WTC11 (cell line): ENCODE data around the gene CPT1B. TPM values are rescaled to one million over a fixed set of nuclear protein-coding genes. Genes with fewer than 3 reads are reported as not detected.

Experiments
- ATAC-seq: fragments of 200-7000 bp; cut with Tn5 transposase; 2 replicates; pipeline ENCODE4 v1.10.0; 2021; ENCODE audit warnings: mild to moderate bottlenecking, moderate library complexity
- CTCF ChIA-PET: fragments of 300-600 bp; sonication (Branson Sonifier 250); formaldehyde crosslinking; loops from one replicate; lab custom pipeline; 2021; ENCODE audit warnings: antibody characterized with exemption; lab: Charles Lee
- POLR2A ChIA-PET: fragments of 350-600 bp; sonication (Branson Sonifier 250); formaldehyde crosslinking; loops from one replicate; lab custom pipeline; 2021; ENCODE audit warnings: antibody characterized with exemption; lab: Charles Lee
- DNase-seq: peaks from one replicate; pipeline ENCODE4 v3.0.0; 2021; ENCODE audit warnings: low spot score
- H3K27ac Mint-ChIP-seq: 2 replicates; pipeline ENCODE4 v1.8.0; 2021; ENCODE audit warnings: mixed read lengths
- H3K27me3 Mint-ChIP-seq: 2 replicates; pipeline ENCODE4 v1.8.0; 2021; ENCODE audit warnings: low read depth, mild to moderate bottlenecking, moderate library complexity, mixed read lengths
- H3K36me3 Mint-ChIP-seq: 2 replicates; pipeline ENCODE4 v1.8.0; 2021; ENCODE audit warnings: mixed read lengths
- H3K4me1 Mint-ChIP-seq: 2 replicates; pipeline ENCODE4 v1.8.0; 2022; ENCODE audit warnings: mixed read lengths
- H3K4me3 Mint-ChIP-seq: 2 replicates; pipeline ENCODE4 v1.8.0; 2021; ENCODE audit warnings: mild to moderate bottlenecking, moderate library complexity, mixed read lengths
- H3K9me3 Mint-ChIP-seq: 2 replicates; pipeline ENCODE4 v1.8.0; 2021; ENCODE audit warnings: mixed read lengths
- AFF4 ChIP-seq: sonication (generic); formaldehyde crosslinking; IDR thresholded peaks from 2 replicates; pipeline ENCODE4 v1.8.1; 2023; ENCODE audit warnings: mild to moderate bottlenecking, missing genetic modification reagents, borderline replicate concordance
- ARID4B ChIP-seq: sonication (generic); formaldehyde crosslinking; IDR thresholded peaks from 2 replicates; pipeline ENCODE4 v1.8.0; 2023; ENCODE audit warnings: missing genetic modification reagents, mild to moderate bottlenecking, borderline replicate concordance
- CBFB ChIP-seq: sonication (generic); formaldehyde crosslinking; IDR thresholded peaks from 2 replicates; pipeline ENCODE4 v1.8.1; 2022; ENCODE audit warnings: mild to moderate bottlenecking, low read depth, missing genetic modification reagents
- EMX1 ChIP-seq: fragments of 250-450 bp; sonication (Bioruptor Pico); IDR thresholded peaks from 2 replicates; pipeline ENCODE4 v1.8.0; 2021; ENCODE audit warnings: mild to moderate bottlenecking
- FOXK1 ChIP-seq: sonication (generic); formaldehyde crosslinking; IDR thresholded peaks from 2 replicates; pipeline ENCODE4 v1.8.0; 2022; ENCODE audit warnings: mild to moderate bottlenecking, moderate library complexity, missing genetic modification reagents
- FOXP1 ChIP-seq: sonication (generic); formaldehyde crosslinking; IDR thresholded peaks from 2 replicates; pipeline ENCODE4 v1.8.0; 2022; ENCODE audit warnings: missing genetic modification reagents, mild to moderate bottlenecking, moderate library complexity, borderline replicate concordance
- GABPB1 ChIP-seq: sonication (generic); formaldehyde crosslinking; IDR thresholded peaks from 2 replicates; pipeline ENCODE4 v1.8.1; 2023; ENCODE audit warnings: mild to moderate bottlenecking, missing genetic modification reagents
- JUN ChIP-seq: sonication (generic); formaldehyde crosslinking; IDR thresholded peaks from 2 replicates; pipeline ENCODE4 v1.8.0; 2023; ENCODE audit warnings: mild to moderate bottlenecking, missing genetic modification reagents
- MYBL2 ChIP-seq: sonication (generic); formaldehyde crosslinking; IDR thresholded peaks from 2 replicates; pipeline ENCODE4 v1.8.1; 2023; ENCODE audit warnings: mild to moderate bottlenecking, moderate library complexity, missing genetic modification reagents
- PREB ChIP-seq: sonication (generic); formaldehyde crosslinking; IDR thresholded peaks from 2 replicates; pipeline ENCODE4 v1.8.1; 2022; ENCODE audit warnings: mild to moderate bottlenecking, missing genetic modification reagents, moderate library complexity, borderline replicate concordance
- PRRX2 ChIP-seq: fragments of 250-450 bp; sonication (Bioruptor Pico); IDR thresholded peaks from 2 replicates; pipeline ENCODE4 v1.8.0; 2021; ENCODE audit warnings: mild to moderate bottlenecking
- RELA ChIP-seq: sonication (generic); formaldehyde crosslinking; IDR thresholded peaks from 2 replicates; pipeline ENCODE4 v1.8.1; 2022; ENCODE audit warnings: missing genetic modification reagents, mild to moderate bottlenecking, borderline replicate concordance
- SMAD3 ChIP-seq: sonication (generic); formaldehyde crosslinking; IDR thresholded peaks from 2 replicates; pipeline ENCODE4 v1.8.0; 2022; ENCODE audit warnings: missing genetic modification reagents, mild to moderate bottlenecking, borderline replicate concordance
- SOX15 ChIP-seq: fragments of 250-450 bp; sonication (Bioruptor Pico); IDR thresholded peaks from 2 replicates; pipeline ENCODE4 v1.9.0; 2021; ENCODE audit warnings: mild to moderate bottlenecking
- SP1 ChIP-seq: sonication (generic); formaldehyde crosslinking; conservative IDR thresholded peaks from 2 replicates; pipeline ENCODE4 v1.8.1; 2022; ENCODE audit warnings: missing genetic modification reagents
- ZBTB21 ChIP-seq: sonication (generic); formaldehyde crosslinking; IDR thresholded peaks from 2 replicates; pipeline ENCODE4 v1.8.1; 2023; ENCODE audit warnings: mild to moderate bottlenecking, missing genetic modification reagents, borderline replicate concordance
- ZNF121 ChIP-seq: sonication (generic); formaldehyde crosslinking; IDR thresholded peaks from 2 replicates; pipeline ENCODE4 v1.8.0; 2023; ENCODE audit warnings: missing genetic modification reagents
- ZNF512 ChIP-seq: sonication (generic); formaldehyde crosslinking; IDR thresholded peaks from 2 replicates; pipeline ENCODE4 v1.8.1; 2022; ENCODE audit warnings: missing genetic modification reagents, borderline replicate concordance
- total RNA-seq: library from RNA; stranded (reverse); gene quantifications from 3 replicates; pipeline ENCODE4 v1.2.3, GENCODE V29; 2021

Gene CPT1B
- total RNA-seq, 1 experiment from 2014 or later = 33.7 TPM

GRCh38 chr22:50529897-50530579 lies 48.2 kb downstream of the CPT1B start, which contains the start of gene TYMP:
Gene TYMP (minus strand): TSS chr22:50530012. CDS start chr22:50529709, 303 bp downstream.
- TF ChIP-seq PREB (0 out of 2 replicates have a peak, but pooled peaks have one; percentile 66), SOX15 (CRISPR knock-in tag) (no peak), ARID4B (CRISPR knock-in tag) (no peak), EMX1 (no peak), MYBL2 (peak; percentile 78; the same call in 1 of the 2 replicates), ZNF512 (CRISPR knock-in tag) (no peak), SP1 (CRISPR knock-in tag) (peak; percentile 61; the same call in 1 of the 2 replicates), ZBTB21 (CRISPR knock-in tag) (no peak), FOXK1 (CRISPR knock-in tag) (0 out of 2 replicates have a peak, but pooled peaks have one; percentile 8), CBFB (CRISPR knock-in tag) (0 out of 2 replicates have a peak, but pooled peaks have one; percentile 13), RELA (CRISPR knock-in tag) (0 out of 2 replicates have a peak, but pooled peaks have one; percentile 50), PRRX2 (CRISPR knock-in tag) (no peak), ZNF121 (peak; percentile 80), FOXP1 (CRISPR knock-in tag) (0 out of 2 replicates have a peak, but pooled peaks have one; percentile 36), JUN (CRISPR knock-in tag) (0 out of 2 replicates have a peak, but pooled peaks have one; percentile 42), SMAD3 (no peak), GABPB1 (CRISPR knock-in tag) (peak; percentile 80), AFF4 (CRISPR knock-in tag) (no peak)
- Mint-ChIP-seq H3K27me3 (peaks cover 80% of the 10 kb centered on the region), H3K9me3 (no peaks in the 10 kb centered on the region), H3K27ac (no peak within 1 kb of the TSS), H3K4me3 (peak within 1 kb of the TSS; percentile 72), H3K4me1 (peaks cover 15% of the 10 kb centered on the region), H3K36me3 (no peaks in the 10 kb centered on the region)
- ChIA-PET POLR2A (no interaction called here), CTCF (interaction anchor here (2.4 kb wide), 1 partner anchor 33 kb away, joined by 9 read pairs; the partner anchor contains the start of gene SYCE3)
- DNase-seq (peak; percentile 48), ATAC-seq (no peak)
